C1 segment of cervical spinal cord (tissue), 14 donors: ENCODE data around the gene AHDC1.
A peak's percentile ranks its signal among the peaks of the same experiment; 100 is the strongest.

Experiments used
- DNase-seq, 14 donors: peaks; one replicate each; lab custom pipeline; 2025; lab: John Stamatoyannopoulos, UW

The AHDC1 gene

GRCh38 chr1:27599605-27600497 is 4.1 kb downstream of the AHDC1 start:
- DNase-seq: peak in 1 of 14 donors; percentile 45

- peak in 9 of 14 donors; percentile 27 to 90 (median 42) for DNase-seq
Observed at GRCh38 chr1:27598902-27599528, 4.9 kb downstream of the AHDC1 start.

- DNase-seq: peak in 1 of 14 donors; percentile 70
Observed at GRCh38 chr1:27598295-27598687, 5.7 kb downstream of the AHDC1 start.

GRCh38 chr1:27597516-27598294 is 6.2 kb downstream of the AHDC1 start:
- DNase-seq: no peak

DNA sequence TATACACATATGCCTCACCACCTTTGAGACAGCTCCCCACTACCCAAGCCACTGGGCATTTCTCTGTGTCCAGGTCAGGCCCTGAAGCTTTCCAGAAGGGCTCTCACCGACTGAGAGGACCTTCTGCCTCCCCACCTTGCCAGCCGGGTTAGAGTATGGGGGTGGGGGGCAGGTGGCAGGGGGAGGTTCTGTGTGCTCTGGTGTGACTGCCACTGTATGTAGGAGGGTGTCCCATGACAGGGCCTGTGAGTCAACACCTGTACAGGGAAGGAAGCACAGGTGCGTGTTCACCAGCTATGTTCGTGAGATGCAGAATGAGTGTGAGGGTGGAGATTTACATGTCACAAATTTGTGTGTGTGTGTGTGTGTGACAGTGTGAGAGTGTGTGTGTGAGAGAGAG is 7.0 kb downstream of the AHDC1 start:
- DNase-seq: no peak

DNA sequence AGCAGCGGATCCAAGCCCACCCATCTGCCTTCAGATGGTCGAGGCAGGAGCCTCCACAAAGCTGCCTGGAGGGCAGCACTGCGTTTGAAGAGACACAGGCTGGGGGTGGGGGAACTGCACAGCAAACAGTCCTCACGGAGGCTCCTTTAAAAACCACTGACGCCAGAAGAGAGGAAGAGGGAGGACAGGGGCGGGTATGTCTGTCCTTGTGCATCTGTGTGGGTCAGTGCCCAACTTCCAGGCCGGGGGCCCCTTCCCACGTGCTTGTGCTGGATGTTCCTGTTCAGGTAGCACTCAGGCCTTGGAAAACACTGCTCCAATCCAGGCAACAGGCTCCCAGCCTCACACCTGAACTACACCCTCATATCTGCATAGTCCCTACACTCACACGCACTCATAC is 7.7 kb downstream of the AHDC1 start:
- no peak for DNase-seq

GRCh38 chr1:27595597-27595996 is 8.3 kb downstream of the AHDC1 start:
- DNase-seq: no peak

GRCh38 chr1:27594564-27595510 is 9.1 kb downstream of the AHDC1 start:
- no peak for DNase-seq

DNA sequence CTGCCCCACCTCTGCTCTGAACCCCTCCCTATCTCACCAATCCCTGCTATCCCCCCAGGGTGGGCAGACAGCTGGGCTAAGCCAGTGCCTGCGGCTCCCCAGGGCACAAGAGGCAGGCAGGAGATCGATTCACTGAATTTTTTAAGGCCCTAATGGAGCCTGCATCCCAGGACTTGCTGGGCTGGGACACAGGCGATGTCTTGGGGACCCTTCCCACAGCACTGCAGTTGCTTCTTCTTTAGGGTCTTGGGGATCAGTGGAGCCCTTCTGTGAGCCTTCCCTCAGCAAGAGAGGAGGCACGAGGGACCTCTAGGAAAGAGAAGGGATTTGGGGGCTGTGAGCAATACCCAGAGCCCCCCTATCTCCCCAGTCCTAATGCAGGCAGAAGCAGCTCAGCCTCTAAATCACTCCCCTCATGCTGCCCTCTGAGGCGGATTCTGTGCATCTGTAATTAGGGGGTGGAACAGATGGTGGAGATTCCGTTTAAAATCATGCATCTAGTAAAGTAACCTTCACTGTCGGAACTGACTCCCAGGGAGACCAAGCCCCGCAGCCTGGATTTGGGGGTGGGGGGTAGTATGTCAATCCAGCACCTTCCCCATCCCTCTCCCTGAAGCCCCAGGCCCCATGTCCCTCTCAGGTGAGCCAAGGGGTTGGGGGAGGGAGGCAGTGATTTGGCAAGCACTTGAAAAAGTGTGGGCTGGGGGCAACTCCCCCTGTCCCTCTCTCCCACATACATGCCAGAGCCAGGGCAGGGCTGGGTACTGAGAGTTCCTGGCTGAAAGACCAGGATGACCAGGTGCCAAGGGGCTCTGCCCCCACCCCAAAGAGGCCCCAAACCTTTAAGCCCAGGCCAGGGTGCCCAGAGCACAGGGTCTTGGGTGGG is 10.0 kb downstream of the AHDC1 start:
- no peak for DNase-seq

DNA sequence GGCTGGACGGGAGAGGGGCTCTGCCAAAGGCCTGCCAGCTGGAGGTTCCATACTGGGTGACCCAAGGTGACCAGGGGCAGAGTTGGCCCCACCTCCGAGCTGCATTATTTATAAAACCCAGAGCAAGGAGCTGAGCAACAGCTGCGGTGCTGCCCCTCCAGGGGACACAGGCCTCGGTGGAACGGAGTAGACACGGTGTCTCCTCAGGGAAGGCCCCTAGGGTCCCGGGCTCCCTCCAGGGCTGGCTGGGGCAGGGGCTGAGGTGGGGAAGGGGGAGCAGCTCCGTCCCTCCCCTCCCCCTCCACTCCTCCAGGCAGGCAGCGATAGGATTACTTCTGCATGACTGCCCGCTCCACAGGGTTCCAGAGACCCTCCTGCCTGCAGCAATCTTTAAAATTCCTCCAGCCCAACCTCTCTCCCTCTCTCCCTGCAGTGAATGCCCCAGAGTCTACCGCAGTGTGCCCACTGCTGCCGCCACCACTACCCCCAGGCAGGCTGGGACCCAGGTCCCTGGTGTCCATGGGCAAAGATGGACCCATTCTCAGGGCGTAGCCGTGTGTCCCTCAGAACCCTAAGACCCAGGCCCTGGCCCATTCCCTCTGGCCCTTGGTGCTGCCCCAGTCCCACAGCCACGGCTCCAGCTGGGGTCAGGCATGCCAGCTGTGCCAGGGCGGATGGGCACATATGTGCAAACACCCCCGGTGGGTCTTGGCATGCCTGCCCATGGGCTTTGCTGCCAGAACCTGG is 10.8 kb downstream of the AHDC1 start:
- DNase-seq: no peak

DNA sequence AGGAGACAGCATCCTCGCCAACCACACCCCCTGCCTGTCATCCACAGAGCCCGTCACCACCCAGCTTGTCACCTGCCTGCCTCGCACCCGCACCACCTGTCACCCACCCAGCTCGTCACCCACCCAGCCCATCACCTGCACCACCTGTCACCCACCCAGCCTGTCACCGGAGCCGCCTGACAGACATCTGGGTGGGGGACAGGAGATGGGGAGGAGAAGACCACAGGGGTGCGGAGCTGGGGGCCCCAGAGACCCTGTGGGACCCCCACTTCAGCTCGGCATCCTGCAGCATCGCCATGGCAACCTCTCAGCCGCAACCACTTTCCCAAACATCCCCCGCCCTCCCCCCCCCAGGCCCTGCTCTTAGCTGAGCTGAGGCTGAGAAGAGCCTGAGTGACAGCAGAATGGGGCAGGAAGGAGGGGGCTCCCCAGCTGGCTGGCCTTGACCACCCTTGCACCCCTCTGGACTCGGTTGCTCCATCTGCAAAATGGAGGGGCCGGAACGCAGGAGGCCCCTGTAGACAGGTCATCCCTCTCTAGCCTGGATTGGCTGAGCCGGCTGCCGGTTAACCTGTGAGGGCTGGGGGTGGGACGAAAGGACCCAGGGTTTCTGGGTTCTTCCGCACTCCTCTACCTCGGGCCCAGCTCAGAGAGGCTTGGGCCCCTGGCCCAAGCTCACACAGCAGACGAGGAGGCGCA is 11.6 kb downstream of the AHDC1 start:
- no peak for DNase-seq

- DNase-seq: no peak
Observed at GRCh38 chr1:27591622-27592021, 12.3 kb downstream of the AHDC1 start.

DNA sequence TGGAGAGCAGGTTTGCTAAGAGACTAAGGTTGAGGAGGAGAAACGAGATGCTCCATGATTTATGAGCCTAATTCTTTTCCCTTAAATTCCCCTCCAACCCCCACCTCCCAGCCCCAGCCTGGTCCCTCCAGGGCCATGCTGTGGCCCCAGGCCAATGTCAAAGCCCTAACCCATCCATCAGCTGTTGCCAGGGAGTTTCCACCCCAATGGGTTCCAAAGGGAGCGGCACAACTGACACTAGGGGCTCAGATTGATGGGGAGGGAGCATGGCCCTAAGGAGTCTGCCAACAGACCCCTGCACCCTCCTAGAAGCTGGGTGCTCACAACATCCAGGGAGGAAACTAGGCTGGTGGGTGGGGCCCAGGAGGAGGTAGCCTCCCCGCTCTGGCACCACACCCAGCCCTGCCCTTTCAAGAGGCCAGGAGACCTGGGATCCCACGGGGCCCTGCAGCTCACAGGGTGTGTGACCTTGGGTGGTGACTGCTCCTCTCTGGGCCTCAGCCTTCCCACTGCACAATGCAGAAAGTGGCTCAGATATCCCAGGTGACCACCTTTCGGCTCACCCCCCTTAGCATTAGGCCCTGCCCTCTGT is 12.9 kb downstream of the AHDC1 start:
- no peak for DNase-seq

DNA sequence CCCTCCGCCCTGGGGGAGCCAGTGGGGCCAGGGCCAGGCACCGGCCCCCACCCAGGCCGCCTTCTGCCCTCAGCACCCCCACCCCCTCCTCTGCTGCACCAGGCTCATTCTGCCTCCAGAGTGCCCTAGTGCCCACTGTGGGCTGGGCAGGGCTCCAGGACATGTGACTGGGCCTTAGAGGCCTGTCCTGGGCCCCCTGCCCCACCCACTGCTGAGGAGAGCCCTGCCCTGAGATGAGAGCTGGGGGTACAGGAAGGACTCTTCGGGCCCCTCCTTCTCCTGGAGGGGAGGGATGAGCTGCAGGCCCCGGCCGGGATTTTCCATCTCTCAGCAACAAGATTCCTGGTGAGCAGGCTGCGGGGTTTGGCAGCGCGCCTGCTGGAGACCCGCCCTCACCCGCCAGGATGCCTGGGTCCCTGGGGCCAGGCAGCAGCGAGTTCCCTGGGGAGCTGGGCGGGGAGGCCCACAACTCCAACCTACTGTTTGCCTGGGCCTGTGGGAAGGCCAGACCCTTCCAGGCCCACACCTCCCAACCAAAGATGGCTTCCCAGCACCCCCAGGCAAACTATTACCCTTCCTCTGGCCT is 14.0 kb downstream of the AHDC1 start:
- peak in 9 of 14 donors; percentile 7 to 83 (median 42) for DNase-seq

DNA sequence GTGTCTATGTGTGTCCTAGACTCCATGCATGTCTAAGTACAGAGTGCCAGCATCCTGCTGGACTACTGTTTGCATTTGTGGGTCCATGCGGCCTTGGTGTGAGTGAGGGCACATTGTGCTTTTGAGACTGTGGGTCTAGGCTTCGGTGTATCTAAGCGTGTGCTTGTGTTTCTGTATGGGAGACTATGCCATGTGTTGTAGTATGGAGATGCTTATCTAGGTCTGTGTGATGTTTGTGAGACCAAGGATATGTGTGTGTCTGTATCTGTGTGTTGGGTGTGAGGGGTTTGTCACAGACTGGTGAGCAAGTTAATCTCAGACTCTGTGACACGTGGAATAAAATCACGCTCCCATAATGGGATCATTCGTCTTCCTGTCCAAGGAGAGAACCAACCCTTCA is 14.5 kb downstream of the AHDC1 start:
- no peak for DNase-seq

GRCh38 chr1:27588256-27589232 is 15.4 kb downstream of the AHDC1 start:
- DNase-seq: no peak

DNA sequence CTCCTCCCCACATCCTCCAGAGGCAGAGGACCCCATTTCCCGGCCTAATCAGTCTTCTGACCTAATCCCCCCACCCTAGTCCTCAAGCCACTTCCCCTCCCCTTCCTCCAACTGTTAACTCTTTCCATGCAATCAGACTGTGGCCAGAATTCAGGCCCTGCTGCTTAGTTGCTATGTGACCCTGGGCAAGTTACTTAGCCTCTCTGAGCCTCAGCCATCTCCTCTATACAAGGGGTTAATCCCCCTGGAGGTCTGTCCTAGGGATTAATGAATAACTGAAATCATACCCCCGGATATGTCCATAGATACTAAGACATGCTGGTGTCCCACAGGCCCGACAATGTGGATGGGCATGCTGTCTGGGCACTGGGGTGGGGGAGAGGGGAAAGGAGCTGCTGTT is 18.3 kb downstream of the AHDC1 start:
- DNase-seq: no peak
